ENCODE measurements around the gene ZFAND3.

DNA sequence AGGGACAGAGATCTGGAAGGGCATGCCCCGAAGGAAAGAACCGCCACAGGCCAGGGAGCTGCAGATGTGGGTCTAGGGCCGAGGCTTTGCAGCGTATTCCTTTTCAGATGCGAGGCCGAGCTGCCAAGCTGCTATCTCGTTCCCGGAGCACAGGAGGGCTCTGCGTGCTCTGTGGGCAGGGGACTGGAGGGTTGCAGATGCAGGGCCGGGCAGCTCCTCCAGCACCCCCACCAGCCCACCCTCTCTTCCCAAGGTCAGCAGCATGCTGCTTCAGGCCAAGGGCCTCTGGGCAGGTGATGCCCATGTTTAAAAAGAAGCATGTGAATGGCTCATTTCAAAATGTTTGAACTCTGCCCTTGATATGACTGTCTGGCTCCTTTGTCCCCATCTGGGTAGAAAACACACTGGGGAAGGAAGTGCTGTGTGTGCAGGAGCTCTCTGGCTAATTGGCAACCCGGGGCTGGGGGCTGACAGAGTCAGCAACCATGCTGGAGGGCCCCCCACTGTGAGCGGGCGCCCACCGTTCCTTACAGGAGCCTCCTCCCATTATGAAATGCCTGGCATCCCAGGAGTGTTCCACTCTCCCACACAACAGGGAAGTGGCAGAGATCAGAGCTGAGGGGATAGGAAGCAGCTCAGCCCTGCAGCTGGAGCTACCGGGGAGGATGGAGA lies 353.3 kb downstream of the ZFAND3 start:
- TF ChIP-seq EZH2 (IDR thresholded peaks at IDR 0.05; ENCODE audit: borderline replicate concordance, insufficient read depth, low read depth, low read length, poor library complexity, severe bottlenecking), result no peak
- TF ChIP-seq, protein P1, sequence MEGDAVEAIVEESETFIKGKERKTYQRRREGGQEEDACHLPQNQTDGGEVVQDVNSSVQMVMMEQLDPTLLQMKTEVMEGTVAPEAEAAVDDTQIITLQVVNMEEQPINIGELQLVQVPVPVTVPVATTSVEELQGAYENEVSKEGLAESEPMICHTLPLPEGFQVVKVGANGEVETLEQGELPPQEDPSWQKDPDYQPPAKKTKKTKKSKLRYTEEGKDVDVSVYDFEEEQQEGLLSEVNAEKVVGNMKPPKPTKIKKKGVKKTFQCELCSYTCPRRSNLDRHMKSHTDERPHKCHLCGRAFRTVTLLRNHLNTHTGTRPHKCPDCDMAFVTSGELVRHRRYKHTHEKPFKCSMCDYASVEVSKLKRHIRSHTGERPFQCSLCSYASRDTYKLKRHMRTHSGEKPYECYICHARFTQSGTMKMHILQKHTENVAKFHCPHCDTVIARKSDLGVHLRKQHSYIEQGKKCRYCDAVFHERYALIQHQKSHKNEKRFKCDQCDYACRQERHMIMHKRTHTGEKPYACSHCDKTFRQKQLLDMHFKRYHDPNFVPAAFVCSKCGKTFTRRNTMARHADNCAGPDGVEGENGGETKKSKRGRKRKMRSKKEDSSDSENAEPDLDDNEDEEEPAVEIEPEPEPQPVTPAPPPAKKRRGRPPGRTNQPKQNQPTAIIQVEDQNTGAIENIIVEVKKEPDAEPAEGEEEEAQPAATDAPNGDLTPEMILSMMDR (IDR thresholded peaks at IDR 0.05), result no peak
